ENCODE data around the gene COBL.
A peak's percentile ranks its signal among the peaks of the same experiment; 100 is the strongest.

DNA sequence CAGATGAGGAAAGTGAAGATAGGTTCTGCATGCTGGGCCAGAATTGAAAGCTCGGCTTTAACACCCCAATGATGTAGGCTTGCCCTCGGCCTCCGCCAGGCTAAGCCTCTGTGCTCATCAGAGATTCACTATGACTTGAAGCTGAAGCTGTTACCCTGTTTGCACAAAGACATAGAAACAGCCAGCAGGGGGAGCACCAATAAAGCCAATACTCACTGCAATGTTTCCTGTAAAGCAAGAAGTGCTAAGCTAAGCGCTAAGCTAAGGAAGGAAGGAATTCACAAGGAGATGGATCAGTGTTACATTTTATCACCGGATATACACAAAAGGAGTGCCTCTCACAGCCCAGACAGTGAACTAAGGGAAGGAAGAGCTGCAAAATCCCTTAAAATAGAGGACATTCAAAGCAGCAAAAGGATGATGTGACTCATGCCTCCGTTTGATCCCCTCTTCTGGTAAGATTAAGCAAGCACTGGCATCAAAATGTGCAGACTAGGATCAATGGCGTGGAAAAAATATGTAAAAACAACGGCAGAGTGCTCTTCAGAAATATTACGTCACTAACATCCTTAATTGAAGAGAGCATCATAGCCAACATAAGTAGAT lies 153.8 kb downstream of the COBL start:
- TF ChIP-seq, protein P1, sequence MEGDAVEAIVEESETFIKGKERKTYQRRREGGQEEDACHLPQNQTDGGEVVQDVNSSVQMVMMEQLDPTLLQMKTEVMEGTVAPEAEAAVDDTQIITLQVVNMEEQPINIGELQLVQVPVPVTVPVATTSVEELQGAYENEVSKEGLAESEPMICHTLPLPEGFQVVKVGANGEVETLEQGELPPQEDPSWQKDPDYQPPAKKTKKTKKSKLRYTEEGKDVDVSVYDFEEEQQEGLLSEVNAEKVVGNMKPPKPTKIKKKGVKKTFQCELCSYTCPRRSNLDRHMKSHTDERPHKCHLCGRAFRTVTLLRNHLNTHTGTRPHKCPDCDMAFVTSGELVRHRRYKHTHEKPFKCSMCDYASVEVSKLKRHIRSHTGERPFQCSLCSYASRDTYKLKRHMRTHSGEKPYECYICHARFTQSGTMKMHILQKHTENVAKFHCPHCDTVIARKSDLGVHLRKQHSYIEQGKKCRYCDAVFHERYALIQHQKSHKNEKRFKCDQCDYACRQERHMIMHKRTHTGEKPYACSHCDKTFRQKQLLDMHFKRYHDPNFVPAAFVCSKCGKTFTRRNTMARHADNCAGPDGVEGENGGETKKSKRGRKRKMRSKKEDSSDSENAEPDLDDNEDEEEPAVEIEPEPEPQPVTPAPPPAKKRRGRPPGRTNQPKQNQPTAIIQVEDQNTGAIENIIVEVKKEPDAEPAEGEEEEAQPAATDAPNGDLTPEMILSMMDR (conservative IDR thresholded peaks at IDR 0.05; ENCODE audit: low read length), result peak; percentile 92
- TF ChIP-seq EZH2phosphoT487 (IDR thresholded peaks at IDR 0.05; ENCODE audit: borderline replicate concordance), result no peak

Data from Loucy (cell line).